ENCODE measurements around the gene RCSD1. TPM values are rescaled to one million over a fixed set of nuclear protein-coding genes. Genes with fewer than 3 reads are reported as not detected.

RCSD1 gene
- total and polyA plus RNA-seq, 2 donors (not counting 3 experiments of a cell fraction or from before 2014, with no cell fraction given): 0.08 to 1.00 TPM

DNA sequence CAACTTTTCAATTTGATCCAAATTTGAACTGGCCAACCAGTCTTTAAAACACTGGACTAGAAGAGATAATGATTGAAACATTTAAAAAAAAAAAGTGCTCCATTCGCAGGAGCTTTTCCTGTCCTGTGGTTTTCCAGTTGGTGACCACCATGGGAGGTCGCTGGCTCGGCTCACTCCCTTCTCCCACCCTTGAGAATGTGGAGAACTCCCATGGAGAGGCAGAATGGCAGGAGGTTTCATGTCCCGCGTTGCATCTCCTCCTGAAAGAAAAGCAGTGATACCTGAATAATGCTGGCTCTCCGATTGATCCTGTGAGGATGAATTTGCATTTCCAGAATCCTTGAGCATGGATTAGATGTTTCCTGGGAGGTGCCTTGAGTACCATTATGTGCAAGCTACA, 75.2 kb downstream of the RCSD1 start:
- Histone ChIP-seq H3K4me1 (ENCODE audit: control insufficient read depth, extremely low read depth, insufficient read depth, low read length) (peaks cover 2% of the 10 kb centered on the region), H3K9me3 (replicated peaks; ENCODE audit: control insufficient read depth, insufficient read depth, low read length) (no peaks in the 10 kb centered on the region), H3K36me3 (ENCODE audit: control insufficient read depth in 2 of 2, extremely low read depth in 1 of 2, insufficient read depth in 2 of 2, low read length in 2 of 2) (no peaks in the 10 kb centered on the region), H2AFZ (ENCODE audit: low read depth, low read length) (no peak overlapping the region), H3K9me1 (replicated peaks; ENCODE audit: control insufficient read depth, extremely low read depth, insufficient read depth, low read length) (no peaks in the 10 kb centered on the region), H3K4me3 (replicated peaks in 1 of 3; ENCODE audit: insufficient read depth in 1 of 3, low read depth in 1 of 3, low read length in 3 of 3) (no peak overlapping the region), H3K79me2 (ENCODE audit: control insufficient read depth, insufficient read depth, low read length) (no peaks in the 10 kb centered on the region), H3K27me3 (ENCODE audit: control insufficient read depth in 2 of 2, insufficient read depth in 2 of 2, low read length in 2 of 2) (peaks cover 29 to 38% of the 10 kb centered on the region in 2 experiments), H3K27ac (ENCODE audit: insufficient read depth, low read depth, low read length) (no peak overlapping the region), H3K4me2 (ENCODE audit: insufficient read depth, low read length) (no peak overlapping the region), H4K20me1 (replicated peaks; ENCODE audit: control insufficient read depth, extremely low read depth, insufficient read depth, low read length) (no peaks in the 10 kb centered on the region), H3K9ac (replicated peaks; ENCODE audit: extremely low read depth, insufficient read depth, low read length) (no peak overlapping the region)
- dilution Hi-C loops (cut with MboI; ENCODE audit: extremely low pct_ligation_motif_present, low sequenced_read_pairs) (no loop called here), intact Hi-C loops (cut with micrococcal nuclease) (no loop called here)
- CTCF ChIA-PET: interaction anchor here (1.3 to 2.5 kb wide), 3 partner anchors 10 to 17 kb away, joined by 3 to 11 read pairs (median 4); no protein-coding TSS in a partner anchor
- no TSS peak for BruUV-seq (replicated peaks)
- no peak for FAIRE-seq
- no peak for DNase-seq (ENCODE audit: low read depth, low spot score)
- TF ChIP-seq JUN (IDR thresholded peaks at IDR 0.05; ENCODE audit: borderline replicate concordance, insufficient read depth, insufficient read length, low read depth) (no peak), EZH2 (IDR thresholded peaks at IDR 0.05; ENCODE audit: borderline replicate concordance, low read depth, low read length, severe bottlenecking) (no peak), GATA2 (IDR thresholded peaks at IDR 0.05; ENCODE audit: insufficient read depth, insufficient read length, low read depth, low read length) (no peak), FOS (IDR thresholded peaks at IDR 0.05; ENCODE audit: borderline replicate concordance, insufficient read depth, low read length) (no peak)
- POLR2A ChIA-PET: no interaction called here

DNA sequence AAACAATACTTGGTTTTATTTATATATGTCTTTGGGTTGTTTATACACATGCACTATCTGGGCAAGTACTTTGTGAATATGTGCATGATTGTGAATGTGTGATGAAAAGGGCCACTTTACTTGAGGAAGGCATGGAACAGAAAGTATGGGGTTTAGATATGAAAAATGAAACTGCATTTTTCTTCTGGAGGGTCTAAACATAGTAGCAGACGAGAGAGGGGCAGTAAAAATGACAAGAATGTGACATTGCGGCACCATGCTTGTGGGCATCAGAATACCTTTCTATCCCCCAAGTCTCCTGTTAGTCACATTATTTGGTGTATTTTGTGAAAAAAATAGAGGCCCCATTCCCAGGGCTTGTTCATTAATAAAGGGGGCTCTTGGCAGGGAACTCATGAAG, 76.3 kb downstream of the RCSD1 start:
- intact Hi-C loops (cut with micrococcal nuclease) (no loop called here), dilution Hi-C loops (cut with MboI; ENCODE audit: extremely low pct_ligation_motif_present, low sequenced_read_pairs) (no loop called here)
- Histone ChIP-seq H3K4me2 (ENCODE audit: insufficient read depth, low read length) (no peak overlapping the region), H4K20me1 (replicated peaks; ENCODE audit: control insufficient read depth, extremely low read depth, insufficient read depth, low read length) (no peaks in the 10 kb centered on the region), H3K27ac (ENCODE audit: insufficient read depth, low read depth, low read length) (no peak overlapping the region), H3K4me3 (replicated peaks in 1 of 3; ENCODE audit: insufficient read depth in 1 of 3, low read depth in 1 of 3, low read length in 3 of 3) (no peak overlapping the region), H3K9me3 (replicated peaks; ENCODE audit: control insufficient read depth, insufficient read depth, low read length) (no peaks in the 10 kb centered on the region), H3K27me3 (ENCODE audit: control insufficient read depth in 2 of 2, insufficient read depth in 2 of 2, low read length in 2 of 2) (peaks cover 28 to 42% of the 10 kb centered on the region in 2 experiments), H3K36me3 (ENCODE audit: control insufficient read depth in 2 of 2, extremely low read depth in 1 of 2, insufficient read depth in 2 of 2, low read length in 2 of 2) (no peaks in the 10 kb centered on the region), H3K9ac (replicated peaks; ENCODE audit: extremely low read depth, insufficient read depth, low read length) (no peak overlapping the region), H3K79me2 (ENCODE audit: control insufficient read depth, insufficient read depth, low read length) (no peaks in the 10 kb centered on the region), H2AFZ (ENCODE audit: low read depth, low read length) (no peak overlapping the region), H3K9me1 (replicated peaks; ENCODE audit: control insufficient read depth, extremely low read depth, insufficient read depth, low read length) (no peaks in the 10 kb centered on the region), H3K4me1 (ENCODE audit: control insufficient read depth, extremely low read depth, insufficient read depth, low read length) (peaks cover 2% of the 10 kb centered on the region)
- TF ChIP-seq POLR2AphosphoS5 (IDR thresholded peaks at IDR 0.05; ENCODE audit: insufficient read depth, low read depth, low read length) (no peak), GATA2 (IDR thresholded peaks at IDR 0.05; ENCODE audit: insufficient read depth, insufficient read length, low read depth, low read length) (no peak), POLR2A (IDR thresholded peaks at IDR 0.05; ENCODE audit: low read depth, low read length) (no peak), EZH2 (IDR thresholded peaks at IDR 0.05; ENCODE audit: borderline replicate concordance, low read depth, low read length, severe bottlenecking) (no peak), MYC (IDR thresholded peaks at IDR 0.05; ENCODE audit: low read depth, low read length) (no peak), FOS (IDR thresholded peaks at IDR 0.05; ENCODE audit: borderline replicate concordance, insufficient read depth, low read length) (no peak), JUN (IDR thresholded peaks at IDR 0.05; ENCODE audit: borderline replicate concordance, insufficient read depth, insufficient read length, low read depth) (no peak)
- TF ChIP-seq, protein P1, sequence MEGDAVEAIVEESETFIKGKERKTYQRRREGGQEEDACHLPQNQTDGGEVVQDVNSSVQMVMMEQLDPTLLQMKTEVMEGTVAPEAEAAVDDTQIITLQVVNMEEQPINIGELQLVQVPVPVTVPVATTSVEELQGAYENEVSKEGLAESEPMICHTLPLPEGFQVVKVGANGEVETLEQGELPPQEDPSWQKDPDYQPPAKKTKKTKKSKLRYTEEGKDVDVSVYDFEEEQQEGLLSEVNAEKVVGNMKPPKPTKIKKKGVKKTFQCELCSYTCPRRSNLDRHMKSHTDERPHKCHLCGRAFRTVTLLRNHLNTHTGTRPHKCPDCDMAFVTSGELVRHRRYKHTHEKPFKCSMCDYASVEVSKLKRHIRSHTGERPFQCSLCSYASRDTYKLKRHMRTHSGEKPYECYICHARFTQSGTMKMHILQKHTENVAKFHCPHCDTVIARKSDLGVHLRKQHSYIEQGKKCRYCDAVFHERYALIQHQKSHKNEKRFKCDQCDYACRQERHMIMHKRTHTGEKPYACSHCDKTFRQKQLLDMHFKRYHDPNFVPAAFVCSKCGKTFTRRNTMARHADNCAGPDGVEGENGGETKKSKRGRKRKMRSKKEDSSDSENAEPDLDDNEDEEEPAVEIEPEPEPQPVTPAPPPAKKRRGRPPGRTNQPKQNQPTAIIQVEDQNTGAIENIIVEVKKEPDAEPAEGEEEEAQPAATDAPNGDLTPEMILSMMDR (IDR thresholded peaks at IDR 0.05; ENCODE audit: extremely low read depth in 1 of 2, insufficient read depth in 1 of 2, low read depth in 1 of 2, low read length in 2 of 2): no peak
- TF ChIP-seq, protein P2, sequence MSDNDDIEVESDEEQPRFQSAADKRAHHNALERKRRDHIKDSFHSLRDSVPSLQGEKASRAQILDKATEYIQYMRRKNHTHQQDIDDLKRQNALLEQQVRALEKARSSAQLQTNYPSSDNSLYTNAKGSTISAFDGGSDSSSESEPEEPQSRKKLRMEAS (IDR thresholded peaks at IDR 0.05; ENCODE audit: insufficient read depth, insufficient read length): no peak
- DNase-seq (ENCODE audit: low read depth, low spot score) (no peak), FAIRE-seq (no peak)
- BruUV-seq (replicated peaks): no TSS peak
- POLR2A ChIA-PET: no interaction called here
- CTCF ChIA-PET: interaction anchor here (1.1 to 2.5 kb wide), 2 partner anchors 18 to 376 kb away, joined by 4 to 11 read pairs; no protein-coding TSS in a partner anchor
